ENCODE data around the gene SLC41A1.
"Not testable (repeated sequence)": the region's sequence is repeated elsewhere in the genome, so short reads cannot be mapped to it uniquely, and the experiment has no call there.

SLC41A1 gene

DNA sequence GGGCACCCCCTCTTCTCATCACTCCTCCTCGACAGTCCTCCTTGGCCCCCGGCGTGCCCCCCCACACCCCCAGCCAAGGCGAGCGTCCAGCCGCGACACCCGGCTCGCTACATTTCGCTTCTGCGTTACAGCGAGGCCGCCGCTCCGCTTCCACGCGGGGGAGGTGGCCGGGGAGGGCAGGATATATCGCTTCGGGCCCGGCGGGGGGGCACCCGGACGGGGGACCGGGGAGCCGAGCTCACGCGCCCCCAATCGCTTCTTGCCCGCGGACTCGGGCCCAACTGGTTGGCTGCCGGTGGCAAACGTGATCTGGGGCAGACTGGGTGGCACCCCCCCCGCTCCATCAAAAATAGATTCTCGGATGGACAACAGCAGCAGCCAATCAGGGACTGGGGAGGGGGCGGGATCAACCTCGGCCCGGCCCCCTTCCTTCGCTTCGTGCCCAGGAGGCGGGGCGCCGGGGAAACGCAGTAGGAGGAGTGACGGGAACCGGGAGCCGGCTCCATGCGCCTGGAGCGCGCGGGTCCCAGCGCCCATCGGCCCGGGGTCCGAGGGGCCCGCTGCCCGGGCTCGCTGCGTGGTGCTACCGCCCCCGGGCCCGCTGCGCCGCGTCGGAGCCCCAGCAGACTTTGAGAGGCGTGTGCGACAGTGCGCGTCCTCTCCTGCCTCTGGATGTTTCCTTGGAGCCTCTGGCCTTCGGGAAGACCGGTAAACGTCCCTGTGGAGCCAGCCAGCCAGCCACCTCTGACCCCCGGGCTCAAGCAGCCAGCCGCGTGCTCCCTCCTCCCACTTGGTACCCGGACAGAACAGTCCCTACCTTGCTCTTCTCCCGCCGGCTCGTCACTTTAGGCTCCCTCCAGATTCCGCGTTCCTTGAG is at the start of gene SLC41A1:
Gene SLC41A1 (minus strand): TSS at position 321 of the 877 bp plus-strand sequence. CDS start 2,757 bp downstream, outside the sequence.
- DNase-seq (ENCODE audit: low read depth): peak; percentile 83

DNA sequence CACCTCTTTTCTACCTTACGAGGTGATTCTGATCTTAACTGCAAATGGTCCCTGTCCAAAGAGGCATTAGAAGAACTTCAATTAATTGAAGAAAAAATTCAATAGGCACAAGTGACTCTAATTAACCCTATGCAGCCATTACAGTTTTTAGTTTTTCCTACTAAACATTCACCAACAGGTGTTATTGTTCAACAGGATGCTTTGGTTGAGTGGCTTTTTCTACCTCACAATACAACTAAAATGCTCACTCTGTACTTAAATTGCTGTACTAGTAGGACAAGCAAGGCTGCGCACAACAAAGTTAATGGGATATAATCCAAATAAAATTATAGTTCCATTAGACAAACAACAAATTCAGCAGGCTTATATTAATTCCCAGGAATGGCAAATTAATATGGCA is 48.5 kb upstream of the SLC41A1 start:
- DNase-seq (ENCODE audit: low read depth): no peak

DNA sequence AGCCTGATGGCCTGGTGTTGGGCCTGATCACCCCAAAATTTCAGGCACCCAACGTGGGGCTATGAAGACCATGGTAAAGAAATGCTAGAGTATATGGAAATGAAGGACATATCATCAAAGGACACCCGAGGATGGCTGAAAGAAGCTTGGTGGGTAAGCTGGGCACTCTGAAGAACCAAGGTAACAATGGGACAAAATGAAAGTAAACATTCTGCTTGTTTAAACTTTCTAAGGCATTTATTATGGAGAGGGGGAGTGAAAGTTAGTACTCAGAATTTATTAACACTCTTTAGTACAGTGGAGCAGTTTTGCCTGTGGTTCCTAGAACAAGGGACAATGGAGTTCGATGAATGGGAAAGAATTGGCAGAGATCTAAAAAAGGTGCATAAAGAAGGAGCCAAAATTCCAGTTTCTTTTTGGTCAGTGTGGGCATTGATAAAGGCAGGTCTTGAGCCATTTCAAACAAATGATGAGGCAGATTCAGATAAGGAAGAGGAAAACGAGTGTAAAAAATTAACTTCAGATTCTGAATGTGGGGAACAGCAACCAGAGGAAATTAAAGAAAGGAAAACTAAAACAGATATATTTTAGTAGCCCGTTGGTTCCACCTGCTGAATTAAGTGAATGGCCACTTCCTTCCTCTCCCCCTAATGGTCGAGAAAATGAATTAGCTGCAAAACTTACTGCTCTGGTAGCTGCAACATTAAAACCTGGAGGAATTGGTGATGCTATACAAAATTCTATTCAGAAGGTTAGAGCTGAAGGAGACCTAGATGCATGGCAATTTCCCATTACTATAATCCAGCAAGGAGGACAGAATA is 45.4 kb upstream of the SLC41A1 start:
- no peak for DNase-seq (ENCODE audit: low read depth)

DNA sequence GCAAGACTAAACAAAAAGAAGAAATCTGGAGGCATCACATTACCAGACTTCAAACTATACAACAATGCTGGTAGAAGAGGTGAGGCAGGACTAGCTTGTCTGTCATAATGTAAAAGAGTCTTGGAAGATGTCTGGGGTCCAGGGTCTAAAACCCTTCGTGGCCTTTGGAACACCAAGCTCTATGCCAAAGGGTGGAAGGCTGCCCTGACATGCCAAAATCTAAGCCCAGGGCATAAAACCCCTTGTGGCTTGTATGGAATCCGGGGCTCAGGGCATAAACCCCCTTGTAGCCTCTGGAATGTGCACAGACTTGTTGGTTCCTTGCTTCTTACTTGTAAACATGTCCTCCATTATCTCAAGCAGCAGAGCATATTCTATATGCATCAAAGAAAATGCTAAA is 44.5 kb upstream of the SLC41A1 start:
- DNase-seq (ENCODE audit: low read depth): not testable (repeated sequence)

DNA sequence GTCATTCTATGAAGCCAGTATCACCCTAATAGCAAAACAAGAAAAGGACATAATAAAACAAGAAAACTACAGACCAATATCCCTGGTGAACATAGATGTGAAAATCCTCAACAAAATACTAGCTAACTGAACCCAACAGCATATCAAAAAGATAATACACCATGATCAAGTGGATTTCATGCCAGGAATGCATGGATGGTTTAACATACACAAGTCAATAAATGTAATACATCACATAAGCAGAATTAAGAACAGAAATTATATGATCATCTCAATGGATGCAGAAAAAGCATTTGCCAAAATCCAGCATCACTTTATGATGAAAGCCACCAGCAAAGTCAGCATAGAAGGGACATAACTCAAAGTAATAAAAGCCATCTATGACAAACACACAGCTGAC is 43.4 kb upstream of the SLC41A1 start:
- DNase-seq (ENCODE audit: low read depth): no peak

DNA sequence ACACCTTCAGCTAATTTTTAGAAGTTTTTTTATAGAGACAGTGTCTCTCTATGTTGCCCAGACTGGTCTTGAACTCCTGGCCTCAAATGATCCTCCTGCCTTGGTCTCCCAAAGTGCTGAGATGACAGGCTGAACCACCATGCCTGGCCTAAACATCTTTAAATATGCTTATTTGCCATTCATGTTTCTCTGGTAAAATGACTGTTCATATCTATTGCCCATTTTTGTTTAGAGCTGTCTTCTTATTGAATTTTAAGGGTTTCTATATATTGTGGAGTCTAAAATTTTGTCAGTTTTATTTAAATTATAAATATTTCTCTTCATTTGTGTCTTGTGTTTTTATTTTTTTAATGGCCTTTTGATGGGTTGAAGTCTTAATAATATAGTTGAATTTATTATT is 40.0 kb upstream of the SLC41A1 start:
- no peak for DNase-seq (ENCODE audit: low read depth)

DNA sequence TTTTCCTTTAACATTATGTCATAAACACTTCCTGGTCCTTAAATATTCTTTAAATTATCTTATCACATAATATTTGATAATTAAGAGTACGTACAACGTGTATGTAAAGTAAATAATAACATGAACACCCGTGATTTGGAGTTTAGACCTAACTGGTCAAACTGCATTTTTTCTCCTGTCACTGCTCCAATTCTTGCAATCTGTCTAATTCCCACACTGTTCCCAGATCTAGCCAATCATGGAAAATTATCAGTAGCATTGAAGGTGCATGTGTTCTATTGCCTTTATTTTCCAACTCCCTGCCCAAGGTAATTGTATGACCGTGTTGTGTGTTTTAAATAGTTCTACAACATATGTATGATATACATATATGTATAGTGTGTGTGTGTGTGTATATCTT is 39.0 kb upstream of the SLC41A1 start:
- no peak for DNase-seq (ENCODE audit: low read depth)

DNA sequence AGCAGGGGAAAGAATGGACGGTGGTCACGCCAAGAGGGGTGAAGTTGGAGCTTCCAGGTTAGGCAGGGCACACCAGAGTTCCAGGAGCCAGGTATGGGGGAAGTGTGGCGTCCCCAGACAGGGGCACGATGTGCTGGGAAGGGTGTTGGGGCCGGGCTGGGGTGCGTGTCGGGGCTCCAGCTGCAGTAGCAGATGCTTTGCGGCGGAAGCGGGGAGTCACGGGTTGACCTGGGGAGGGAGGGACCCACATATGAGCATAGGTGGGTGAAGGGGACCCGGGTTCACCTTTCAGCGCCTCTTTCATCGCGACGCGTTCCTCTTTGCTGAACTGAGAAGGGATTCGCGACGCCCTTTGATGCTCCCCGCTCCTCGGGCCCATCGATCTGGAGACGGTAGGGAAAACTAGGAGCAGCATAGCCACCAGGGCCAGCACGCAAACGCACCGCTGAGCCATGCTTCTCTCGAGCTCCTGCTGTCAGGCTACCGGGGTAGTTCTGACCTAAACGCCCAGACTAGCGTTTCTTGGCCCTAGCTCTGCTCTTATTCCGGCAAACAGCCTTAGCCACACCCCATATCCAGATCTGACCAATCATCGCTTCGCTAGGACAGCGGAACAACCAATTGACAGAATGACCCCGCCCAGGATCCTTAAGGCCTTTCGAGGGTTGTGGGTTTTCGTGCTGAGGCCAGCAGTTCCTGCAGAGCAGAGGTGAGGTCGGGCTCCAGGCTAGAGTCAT is 36.8 kb upstream of the SLC41A1 start, which contains the start of gene PM20D1:
Gene PM20D1 (minus strand): TSS at position 514 of the 737 bp plus-strand sequence. CDS start 60 bp downstream, at position 454.
- peak; percentile 74 for DNase-seq (ENCODE audit: low read depth)

DNA sequence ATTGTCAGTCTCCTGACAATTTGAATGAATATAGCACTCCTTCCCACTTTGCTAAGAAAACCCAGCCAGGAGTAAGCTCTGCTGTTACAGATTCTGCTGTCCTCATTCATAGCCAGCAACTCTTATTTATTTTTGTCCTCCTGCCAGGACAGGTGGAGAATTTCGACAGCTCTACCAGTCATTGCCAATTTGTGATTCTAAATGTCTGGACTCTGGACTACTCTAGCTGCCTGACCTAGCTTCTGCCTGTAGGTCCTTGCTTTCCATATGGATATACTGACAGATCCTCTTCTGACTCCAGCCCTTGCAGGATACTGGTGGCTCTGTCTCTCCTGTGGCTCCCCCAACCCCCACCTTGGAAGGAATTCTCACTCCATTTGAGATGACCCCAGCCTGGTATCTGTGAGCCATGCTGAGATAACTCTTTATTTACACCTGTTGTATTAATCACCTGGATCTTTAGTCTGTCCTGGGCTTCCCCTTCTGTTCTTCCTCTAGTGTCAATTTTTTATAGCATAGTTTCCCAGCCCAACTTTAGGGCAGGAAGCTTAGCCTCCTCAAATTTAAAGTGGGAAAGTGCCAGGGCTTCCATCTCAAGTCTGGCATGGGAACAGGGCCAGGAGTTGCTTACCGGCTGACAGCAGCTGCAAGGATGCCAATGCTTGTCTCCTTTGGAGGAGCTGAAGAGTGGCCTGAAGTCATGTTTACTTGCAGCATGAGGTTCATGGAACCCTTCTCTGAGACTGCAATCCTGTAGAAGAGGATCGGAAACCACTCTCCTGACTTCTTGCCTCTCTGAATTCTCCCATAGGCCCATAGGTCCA is 30.2 kb upstream of the SLC41A1 start:
- no peak for DNase-seq (ENCODE audit: low read depth)

DNA sequence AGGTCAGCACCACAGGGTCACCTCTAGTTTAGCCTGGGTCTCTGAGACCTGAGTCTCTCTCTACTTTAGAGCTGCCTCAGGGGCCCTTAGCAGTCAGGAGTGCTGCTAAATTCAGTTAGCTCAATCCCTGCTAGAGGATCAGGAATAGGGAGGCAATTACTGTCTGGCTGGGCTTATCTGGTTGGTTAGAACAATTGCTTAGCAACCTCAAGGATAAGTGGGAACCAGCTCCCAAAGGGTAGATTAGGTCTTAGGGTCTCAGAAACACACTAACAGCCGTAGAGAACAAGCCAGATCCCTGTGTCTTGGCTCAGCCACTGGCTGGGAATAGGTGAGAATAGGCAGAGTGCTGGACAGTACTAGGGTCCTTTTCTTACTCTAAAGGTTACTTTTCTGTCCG is 29.2 kb upstream of the SLC41A1 start:
- DNase-seq (ENCODE audit: low read depth): no peak

DNA sequence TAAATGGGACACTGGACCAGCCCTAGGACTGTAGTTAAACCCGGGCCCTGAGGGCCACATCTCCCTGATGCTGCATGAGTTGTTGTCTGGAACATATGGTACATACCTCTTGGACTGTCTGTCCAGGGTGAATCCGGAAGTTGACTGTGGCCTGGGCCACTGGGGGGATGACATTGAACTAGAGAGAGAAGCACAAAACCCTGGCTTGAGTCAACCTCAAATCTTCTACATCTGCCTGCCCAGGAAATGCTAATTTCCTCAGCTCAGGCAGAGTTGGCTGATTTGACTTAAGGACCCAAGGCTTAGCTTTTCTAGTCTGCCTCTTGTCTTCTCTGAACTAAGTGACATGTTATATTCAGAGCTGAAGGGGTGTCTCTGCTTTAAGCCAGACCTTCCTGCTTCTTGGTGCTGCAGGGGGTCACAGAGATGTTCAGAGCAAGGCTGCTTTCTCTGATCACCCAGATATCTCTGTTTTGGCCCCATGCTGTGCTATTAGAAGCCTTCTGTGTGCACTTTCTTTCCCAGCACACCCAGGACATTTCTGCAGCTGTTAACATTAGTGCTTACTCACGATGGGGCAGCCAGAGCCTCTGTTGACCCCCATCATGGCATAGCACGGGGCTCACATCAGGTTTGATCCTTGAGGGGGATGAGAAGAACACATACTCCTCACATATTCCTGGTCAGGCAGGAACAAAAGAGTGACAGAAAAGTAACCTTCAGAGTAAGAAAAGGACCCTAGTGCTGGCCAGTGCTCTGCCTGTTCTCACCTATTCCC is 27.3 kb upstream of the SLC41A1 start:
- DNase-seq (ENCODE audit: low read depth): no peak

DNA sequence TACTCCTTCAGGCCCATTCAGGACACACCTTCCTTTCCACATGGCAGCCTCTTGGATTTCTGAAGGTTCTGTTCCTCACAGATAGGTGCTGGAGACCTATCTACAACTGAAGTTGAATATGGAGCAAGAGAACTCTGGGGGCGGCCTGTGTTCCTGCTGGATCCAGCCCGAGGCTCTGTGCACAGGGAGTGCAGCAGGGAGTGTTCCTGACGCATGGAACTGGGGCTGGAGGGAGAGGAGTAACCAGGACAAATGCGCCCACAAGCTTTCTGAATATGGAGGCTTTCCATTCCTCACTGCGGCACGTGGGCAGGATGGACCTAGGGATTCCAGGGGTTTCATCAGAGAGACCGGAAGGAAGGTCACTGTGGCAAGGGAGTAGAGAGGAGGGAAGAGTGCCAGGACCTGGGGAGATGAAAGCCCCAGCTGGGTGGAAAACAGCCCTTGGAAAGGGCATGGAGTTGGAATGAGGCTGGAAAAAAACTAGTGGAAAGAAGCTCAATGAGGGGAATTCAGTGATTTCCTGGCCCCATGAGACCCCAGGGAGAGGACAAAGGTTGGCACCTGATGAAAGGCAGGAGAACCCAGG is 24.5 kb upstream of the SLC41A1 start:
- no peak for DNase-seq (ENCODE audit: low read depth)

DNA sequence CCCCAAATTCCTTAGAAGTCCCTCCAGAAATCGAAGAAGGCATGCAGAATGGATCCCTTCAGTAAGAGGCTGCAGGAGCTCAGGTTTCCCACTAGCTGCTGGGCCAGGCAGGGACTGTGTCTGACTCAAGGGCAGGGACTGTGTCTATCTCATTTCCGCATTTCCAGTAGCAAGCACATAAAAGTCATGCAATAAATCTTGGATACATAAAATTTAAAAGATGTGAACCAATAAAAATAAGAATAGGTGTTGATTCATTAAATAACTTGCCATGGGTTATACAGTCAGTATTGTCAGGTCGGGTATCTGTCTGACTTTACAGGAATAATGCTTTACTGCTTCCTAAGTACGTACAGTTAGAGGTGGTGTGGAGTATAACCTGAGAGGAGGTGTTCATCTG is 21.8 kb upstream of the SLC41A1 start:
- DNase-seq (ENCODE audit: low read depth): no peak

DNA sequence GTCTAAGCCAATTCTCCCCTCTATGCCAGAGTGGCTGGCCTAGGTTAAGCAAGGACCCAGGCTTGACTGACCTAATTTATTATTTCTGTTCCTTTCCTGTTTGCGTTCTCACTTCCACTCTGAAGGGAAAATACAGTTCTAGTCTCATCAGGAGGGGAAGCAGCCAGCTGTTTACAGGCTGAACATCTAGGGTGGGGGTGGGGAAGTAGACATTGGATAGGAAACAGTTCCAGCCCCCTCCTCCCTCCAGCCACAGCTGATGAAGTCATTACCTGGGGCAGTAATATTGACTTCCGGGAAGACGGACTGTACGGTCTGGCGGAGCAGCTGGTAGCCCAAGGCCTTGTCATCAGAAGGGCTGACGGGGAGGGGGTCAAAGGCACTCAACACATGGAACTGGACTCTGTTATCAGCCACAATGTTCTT is 19.3 kb upstream of the SLC41A1 start:
- no peak for DNase-seq (ENCODE audit: low read depth)

DNA sequence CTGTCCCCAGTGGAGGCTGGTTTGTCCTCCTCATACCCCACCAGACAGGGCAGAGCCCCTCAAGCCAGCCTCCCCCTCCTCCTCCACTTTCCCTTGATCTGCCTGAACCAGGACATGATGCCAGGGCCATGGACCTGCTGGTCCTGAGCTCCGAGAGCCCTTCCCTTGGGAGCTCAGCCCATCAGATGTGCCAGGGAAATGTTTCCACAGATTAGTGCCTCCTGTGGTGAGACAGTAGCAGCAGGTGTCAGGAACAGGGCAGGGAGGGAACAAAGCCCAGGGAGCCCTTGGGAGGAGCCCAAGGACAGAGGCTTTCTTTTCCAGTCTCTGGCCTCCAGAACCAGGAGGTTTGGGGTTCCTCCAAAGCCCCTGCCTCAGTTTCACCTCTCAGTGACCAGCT is 14.6 kb upstream of the SLC41A1 start:
- DNase-seq (ENCODE audit: low read depth): no peak

DNA sequence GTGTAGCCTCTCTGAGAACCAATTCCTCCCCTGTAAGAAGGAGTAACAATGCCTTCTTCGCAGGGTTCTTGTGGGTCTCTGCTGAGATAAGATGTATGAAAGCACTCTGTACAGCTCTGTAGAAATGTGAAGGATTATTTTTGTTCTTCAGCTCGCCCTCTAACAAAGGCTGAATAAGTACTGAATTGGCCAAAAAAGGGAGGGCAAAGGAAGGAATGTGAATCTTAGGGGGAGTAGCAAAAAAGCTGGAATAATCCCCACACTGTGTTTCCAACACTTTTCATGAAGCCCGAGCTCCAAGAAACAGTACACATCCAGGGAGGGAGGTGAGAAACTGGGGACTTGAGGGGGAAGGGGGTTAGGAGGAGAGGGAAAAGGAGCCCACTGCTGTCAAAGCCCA is 14.0 kb upstream of the SLC41A1 start:
- DNase-seq (ENCODE audit: low read depth): no peak

DNA sequence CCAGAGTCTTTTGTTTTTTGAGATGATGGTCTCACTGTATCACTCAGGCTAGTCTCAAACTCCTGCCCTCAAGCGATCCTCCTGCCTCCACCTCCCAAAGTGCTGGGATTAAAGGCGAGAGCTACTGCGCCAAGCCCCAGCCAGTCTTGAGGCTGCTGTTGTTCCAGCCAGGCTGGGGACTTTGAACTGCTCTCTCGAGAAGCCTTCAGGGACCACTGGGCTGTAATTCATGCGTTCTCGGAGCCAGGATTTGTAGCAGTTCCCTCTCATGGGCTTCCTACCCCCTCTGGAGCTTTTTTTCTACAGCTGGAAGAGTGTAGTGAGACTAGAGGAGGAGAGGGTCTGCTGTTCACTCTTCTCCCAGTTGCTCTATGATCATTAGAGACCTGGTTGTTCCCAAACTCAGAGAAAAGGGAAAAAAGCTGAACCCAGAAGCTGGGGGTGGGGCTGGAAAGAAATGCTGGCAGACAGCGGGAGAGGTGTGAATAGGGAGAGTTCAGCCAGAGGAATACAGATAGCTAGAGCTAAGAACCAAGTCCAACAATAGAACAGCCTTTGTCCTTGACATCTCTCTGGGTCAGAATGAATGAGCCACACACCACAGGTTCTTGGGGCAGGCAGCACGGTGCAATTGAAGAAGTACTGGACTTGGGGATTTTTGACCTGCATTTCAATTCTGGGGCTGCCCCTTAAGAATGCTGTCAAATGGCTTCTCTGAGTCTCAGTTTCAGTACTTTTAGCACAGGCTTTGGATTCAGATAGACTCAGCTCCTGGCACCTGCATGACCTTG is 13.2 kb upstream of the SLC41A1 start:
- no peak for DNase-seq (ENCODE audit: low read depth)

DNA sequence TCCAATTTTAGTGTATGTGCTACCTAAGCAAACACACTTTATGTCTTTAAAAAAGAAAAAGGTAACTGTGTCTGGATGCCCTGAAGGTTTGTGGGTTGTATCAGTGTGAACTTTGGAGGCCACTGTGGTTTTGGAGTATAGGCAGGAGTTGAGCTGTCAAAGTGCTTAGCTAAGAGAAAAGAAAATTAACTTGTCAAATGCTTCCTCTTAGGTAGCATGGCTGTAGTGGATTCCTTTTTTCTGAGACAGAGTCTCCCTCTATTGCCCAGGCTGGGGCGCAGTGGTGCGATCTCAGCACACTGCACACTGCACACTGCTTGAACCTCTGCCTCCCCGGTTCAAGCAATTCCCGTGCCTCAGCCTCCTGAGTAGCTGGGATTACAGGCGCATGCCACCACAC is 11.2 kb upstream of the SLC41A1 start:
- DNase-seq (ENCODE audit: low read depth): no peak

DNA sequence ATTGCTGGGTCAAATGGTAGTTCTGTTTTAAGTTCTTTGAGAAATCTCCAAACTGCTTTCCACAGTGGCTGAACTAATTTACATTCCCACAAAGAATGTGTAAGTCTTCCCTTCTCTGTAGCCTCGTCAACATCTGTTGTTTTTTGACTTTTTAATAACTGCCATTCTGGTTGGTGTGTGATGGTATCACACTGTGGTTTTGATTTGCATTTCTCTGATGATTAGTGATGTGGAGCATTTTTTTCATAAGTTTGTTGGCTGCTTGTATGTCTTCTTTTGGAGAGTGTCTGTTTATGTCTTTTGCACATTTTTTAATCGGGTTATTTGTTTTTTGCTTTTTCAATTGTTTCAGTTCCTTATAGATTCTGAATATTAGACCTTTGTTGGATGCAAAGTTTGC is 10.3 kb upstream of the SLC41A1 start:
- not testable (repeated sequence) for DNase-seq (ENCODE audit: low read depth)
